ENCODE data around the gene CAP2.

Gene CAP2, protein sequence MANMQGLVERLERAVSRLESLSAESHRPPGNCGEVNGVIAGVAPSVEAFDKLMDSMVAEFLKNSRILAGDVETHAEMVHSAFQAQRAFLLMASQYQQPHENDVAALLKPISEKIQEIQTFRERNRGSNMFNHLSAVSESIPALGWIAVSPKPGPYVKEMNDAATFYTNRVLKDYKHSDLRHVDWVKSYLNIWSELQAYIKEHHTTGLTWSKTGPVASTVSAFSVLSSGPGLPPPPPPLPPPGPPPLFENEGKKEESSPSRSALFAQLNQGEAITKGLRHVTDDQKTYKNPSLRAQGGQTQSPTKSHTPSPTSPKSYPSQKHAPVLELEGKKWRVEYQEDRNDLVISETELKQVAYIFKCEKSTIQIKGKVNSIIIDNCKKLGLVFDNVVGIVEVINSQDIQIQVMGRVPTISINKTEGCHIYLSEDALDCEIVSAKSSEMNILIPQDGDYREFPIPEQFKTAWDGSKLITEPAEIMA

DNA sequence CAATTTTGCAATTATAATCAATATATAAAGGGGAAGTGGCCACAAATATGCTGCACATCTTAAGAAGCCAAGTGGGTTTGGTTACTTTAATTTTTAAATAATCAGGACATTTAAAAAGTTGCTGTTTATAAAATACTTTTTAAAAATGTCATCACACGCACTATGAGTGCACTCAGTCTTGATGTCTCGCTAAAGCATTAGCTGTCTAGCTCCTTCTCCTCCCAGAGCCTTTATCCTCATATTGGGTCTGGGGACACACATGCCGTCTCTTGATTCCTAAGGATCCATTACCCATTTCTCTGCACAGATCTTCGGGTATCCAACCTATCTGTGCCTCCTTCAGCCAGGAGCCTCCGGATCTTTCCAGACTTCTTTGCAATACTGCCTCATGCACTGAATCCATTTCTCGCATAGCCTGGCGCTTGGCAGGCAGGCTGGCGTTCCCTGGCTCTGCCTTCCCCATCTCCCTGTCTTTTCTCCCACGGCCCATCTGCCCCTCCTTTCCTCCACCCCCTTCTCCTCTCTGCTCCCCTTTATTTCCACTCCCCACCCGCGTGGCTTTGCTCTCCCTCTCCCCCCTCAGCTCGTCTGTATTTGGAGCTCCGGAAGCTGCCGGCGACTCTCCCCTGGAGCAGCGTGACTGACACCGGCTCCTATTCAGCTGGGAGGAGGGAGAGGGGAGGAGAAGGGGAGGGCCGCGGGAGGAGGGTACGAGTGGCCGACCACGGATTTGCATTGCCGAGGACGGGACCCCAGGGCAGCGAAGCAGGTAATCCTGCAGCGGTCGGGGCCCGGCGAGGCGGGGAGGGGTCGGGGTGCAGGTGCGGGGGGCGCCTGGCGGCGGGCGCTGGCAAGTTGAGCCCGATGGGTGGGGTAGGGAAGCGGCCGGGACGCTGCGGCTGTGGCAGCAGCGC lies at the start of gene CAP2:
Gene CAP2 (plus strand): TSS at position 618 of the 914 bp plus-strand sequence. CDS start 27,961 bp downstream, outside the sequence.
- TF ChIP-seq, protein P1, sequence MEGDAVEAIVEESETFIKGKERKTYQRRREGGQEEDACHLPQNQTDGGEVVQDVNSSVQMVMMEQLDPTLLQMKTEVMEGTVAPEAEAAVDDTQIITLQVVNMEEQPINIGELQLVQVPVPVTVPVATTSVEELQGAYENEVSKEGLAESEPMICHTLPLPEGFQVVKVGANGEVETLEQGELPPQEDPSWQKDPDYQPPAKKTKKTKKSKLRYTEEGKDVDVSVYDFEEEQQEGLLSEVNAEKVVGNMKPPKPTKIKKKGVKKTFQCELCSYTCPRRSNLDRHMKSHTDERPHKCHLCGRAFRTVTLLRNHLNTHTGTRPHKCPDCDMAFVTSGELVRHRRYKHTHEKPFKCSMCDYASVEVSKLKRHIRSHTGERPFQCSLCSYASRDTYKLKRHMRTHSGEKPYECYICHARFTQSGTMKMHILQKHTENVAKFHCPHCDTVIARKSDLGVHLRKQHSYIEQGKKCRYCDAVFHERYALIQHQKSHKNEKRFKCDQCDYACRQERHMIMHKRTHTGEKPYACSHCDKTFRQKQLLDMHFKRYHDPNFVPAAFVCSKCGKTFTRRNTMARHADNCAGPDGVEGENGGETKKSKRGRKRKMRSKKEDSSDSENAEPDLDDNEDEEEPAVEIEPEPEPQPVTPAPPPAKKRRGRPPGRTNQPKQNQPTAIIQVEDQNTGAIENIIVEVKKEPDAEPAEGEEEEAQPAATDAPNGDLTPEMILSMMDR (IDR thresholded peaks at IDR 0.05; ENCODE audit: control insufficient read depth, extremely low read depth, insufficient read depth) = no peak
- no peak for DNase-seq (ENCODE audit: low read depth)
- H3K4me3 ChIP-seq (ENCODE audit: low read depth, low read length) = peak within 1 kb of the TSS; percentile 68

DNA sequence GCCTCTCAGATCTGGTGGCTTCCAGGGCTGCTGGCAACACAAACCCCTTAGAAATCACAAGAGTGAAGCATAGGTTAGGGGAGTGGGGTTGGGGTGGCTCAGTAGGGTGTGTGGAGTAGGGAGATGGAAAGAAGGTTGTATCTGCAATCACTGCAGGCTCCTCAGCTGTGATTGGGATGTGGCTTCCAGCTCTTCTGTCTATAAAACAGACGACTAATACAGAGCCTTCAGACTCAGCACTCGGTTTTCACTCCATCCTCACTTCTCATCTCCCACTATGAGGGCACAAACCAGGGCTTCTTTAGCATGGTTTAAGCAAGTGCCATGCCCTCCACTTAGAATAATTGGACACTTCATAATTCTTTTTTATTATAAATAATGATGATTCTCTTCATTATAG lies 46.4 kb upstream of the CAP2 start:
- no peak overlapping the region for H3K4me3 ChIP-seq (ENCODE audit: low read depth, low read length)
- DNase-seq (ENCODE audit: low read depth) = no peak
- TF ChIP-seq, protein P1 (IDR thresholded peaks at IDR 0.05; ENCODE audit: control insufficient read depth, extremely low read depth, insufficient read depth) = no peak

DNA sequence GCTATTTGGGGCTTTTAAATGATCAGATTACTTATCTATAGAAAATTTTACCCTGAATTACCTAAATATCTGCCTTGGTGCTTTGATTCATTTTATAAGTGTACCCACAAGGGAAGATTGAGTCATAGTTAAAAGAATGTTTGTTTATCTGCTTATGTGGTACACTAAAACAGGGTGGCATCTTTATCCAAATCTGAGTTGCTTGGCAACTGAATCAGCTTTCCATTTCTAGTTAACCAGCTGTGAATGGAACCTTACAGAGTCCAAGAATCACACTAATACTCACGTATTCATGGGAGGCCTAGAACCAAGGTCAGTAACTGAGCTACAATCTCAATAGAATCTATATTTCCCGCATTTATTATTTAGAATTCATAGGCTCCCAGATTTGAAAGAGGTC lies 44.0 kb upstream of the CAP2 start:
- no peak overlapping the region for H3K4me3 ChIP-seq (ENCODE audit: low read depth, low read length)
- no peak for DNase-seq (ENCODE audit: low read depth)
- TF ChIP-seq, protein P1 (IDR thresholded peaks at IDR 0.05; ENCODE audit: control insufficient read depth, extremely low read depth, insufficient read depth) = no peak

DNA sequence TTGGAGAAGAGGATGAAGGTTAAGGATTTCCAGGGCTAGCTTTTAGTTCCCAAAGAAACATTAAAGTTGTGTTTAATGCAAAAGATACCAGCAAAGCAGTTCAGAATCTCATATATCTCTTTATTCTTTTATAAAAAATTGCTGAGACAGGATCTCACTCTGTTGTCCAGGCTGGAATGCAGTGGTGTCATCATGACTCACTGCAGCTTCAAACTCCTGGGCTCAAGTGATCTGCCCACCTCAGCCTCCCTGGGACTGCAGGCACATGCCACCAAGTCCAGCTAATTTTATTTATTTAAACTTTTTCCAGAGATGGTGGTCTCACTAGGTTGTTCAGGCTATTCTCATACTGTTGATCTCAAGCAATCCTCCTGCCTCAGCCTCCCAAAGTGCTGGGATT lies 41.1 kb upstream of the CAP2 start:
- TF ChIP-seq, protein P1 (IDR thresholded peaks at IDR 0.05; ENCODE audit: control insufficient read depth, extremely low read depth, insufficient read depth) = no peak
- DNase-seq (ENCODE audit: low read depth) = no peak
- no peak overlapping the region for H3K4me3 ChIP-seq (ENCODE audit: low read depth, low read length)

DNA sequence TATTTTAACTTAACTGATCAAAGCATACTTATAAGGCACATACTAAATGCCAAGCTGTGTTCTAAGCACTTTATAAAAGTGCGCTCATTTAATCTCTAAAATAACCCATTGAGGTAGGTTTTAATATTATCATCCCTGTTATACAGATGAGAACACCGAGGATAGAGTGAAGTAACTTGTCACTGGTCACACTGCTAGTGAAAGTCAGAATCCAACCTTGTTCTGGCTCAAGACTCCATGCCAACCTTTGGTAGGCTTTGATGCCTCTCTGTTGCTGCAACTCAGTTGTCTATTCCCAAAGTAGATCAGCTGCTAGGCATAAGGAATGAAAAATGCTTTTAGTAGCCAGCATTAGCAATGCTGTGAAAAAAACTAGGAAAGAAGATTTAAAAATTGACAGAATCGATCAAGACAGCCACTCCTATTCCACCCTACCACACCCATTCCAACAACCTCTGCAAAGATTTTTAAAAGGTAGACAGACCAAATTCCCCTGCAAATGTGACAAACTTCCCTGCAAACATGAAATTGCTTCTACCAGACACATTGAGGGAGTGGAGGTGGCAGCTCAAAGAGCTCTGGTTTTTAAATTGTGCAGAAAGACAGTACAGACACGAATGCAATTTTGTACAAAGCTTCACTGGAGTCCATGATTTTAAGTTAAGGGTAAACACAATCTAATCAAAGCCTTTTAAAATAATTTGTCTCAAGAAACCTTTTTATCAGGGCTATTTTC lies 39.8 kb upstream of the CAP2 start:
- TF ChIP-seq, protein P1 (IDR thresholded peaks at IDR 0.05; ENCODE audit: control insufficient read depth, extremely low read depth, insufficient read depth) = no peak
- DNase-seq (ENCODE audit: low read depth) = no peak
- H3K4me3 ChIP-seq (ENCODE audit: low read depth, low read length) = no peak overlapping the region

DNA sequence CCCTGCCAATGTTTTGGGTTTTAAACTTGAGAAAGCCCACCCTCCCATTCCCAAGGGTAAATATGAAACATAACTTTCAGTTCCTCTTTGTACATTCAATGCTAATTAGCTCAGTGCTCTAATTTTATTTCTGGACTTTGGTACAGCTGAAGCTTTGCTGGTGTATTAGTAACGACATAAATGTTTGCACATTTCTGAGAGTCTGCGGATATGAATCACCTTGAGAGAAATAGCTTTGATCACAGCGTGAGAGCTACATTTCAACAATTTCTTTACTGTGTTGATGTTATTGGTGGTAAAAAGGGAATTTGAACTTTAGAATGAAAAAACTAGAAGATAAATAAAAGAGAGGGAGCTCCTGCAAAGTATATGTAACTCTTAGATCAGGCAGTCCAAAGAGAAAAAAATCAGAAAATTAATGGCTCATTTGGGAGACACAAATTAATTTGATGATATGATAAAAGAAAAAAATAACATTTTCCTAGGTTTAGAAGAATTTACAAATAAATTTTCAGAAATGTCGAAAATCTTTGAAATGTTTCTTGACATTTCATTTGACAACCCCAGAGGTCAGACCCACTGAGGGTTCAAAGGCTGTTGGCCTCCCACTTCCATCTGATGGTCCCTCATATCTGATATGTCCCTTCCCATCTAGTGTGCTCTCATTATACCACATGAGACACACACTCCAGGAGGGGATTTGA lies 38.5 kb upstream of the CAP2 start:
- H3K4me3 ChIP-seq (ENCODE audit: low read depth, low read length) = no peak overlapping the region
- DNase-seq (ENCODE audit: low read depth) = no peak

More for the DNA sequence above, 38.5 kb upstream of the CAP2 start:
- TF ChIP-seq, protein P1 (IDR thresholded peaks at IDR 0.05; ENCODE audit: control insufficient read depth, extremely low read depth, insufficient read depth) = no peak
